Frontal cortex (tissue), 1 donor: ENCODE data around the gene ASB17. TPM values are rescaled to one million over a fixed set of nuclear protein-coding genes. Genes with fewer than 3 reads are reported as not detected.

Experiments
- total RNA-seq: library from RNA; depleted of rRNA; stranded (reverse); fragments of >200 nt; gene quantifications from one replicate; pipeline ENCODE4 v1.2.3, GENCODE V29; 2014

The ASB17 gene
- total RNA-seq, 1 donor from 2014 or later = not detected

Other genes starting within 250 kb of the ASB17 start
- gene ACADM, start 207.7 kb downstream of the ASB17 start, total RNA-seq = 54.2 TPM
- gene RABGGTB, start 146.1 kb downstream of the ASB17 start, total RNA-seq = 54.2 TPM
- 1.6 TPM for gene MSH4, start 135.5 kb downstream of the ASB17 start, total RNA-seq
- gene ST6GALNAC3, start 142.3 kb upstream of the ASB17 start, total RNA-seq = 14.3 TPM